HG02798 (cell line): ENCODE data around the gene RANBP3.

Source experiments
- ATAC-seq: cut with Tn5 transposase; IDR thresholded peaks from one replicate; pipeline ENCODE4 v1.9.1; 2021; ENCODE audit warnings: mild to moderate bottlenecking; ENCODE audit not compliant: unreplicated experiment, poor library complexity

The RANBP3 gene

GRCh38 chr19:5954293-5954692, 23.6 kb downstream of the RANBP3 start:
- no peak for ATAC-seq

GRCh38 chr19:5953680-5954213, 24.2 kb downstream of the RANBP3 start:
- ATAC-seq = no peak

- no peak for ATAC-seq
Measured at GRCh38 chr19:5953030-5953589, 24.8 kb downstream of the RANBP3 start.

GRCh38 chr19:5952193-5953029, 25.5 kb downstream of the RANBP3 start:
- ATAC-seq = no peak

GRCh38 chr19:5951338-5951861, 26.5 kb downstream of the RANBP3 start:
- ATAC-seq = no peak

DNA sequence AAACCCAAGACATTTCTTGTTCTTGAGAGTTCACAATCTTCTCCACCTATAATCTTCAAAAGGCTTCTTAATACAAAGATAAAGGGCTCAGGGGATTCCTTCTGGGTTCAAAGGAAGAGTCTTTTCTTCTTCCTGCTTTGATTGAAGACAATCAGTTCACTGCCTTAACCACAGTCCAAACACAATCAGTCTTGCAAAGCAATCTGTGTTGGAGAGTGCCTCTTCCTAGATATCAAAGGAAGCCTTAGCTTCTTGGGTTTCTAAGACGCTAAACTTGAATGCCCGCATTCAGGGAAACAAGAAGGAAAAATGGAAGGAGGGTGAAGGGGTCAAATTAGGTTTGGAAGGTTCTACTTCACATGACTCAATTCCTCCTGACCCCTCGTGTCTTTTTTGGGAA, 27.2 kb downstream of the RANBP3 start:
- no peak for ATAC-seq

- ATAC-seq = no peak
Measured at GRCh38 chr19:5949792-5950305, 28.1 kb downstream of the RANBP3 start.

GRCh38 chr19:5948752-5949564, 29.0 kb downstream of the RANBP3 start:
- no peak for ATAC-seq

GRCh38 chr19:5947435-5947834, 30.5 kb downstream of the RANBP3 start:
- ATAC-seq = no peak

GRCh38 chr19:5943623-5944022, 34.3 kb downstream of the RANBP3 start:
- ATAC-seq = no peak

DNA sequence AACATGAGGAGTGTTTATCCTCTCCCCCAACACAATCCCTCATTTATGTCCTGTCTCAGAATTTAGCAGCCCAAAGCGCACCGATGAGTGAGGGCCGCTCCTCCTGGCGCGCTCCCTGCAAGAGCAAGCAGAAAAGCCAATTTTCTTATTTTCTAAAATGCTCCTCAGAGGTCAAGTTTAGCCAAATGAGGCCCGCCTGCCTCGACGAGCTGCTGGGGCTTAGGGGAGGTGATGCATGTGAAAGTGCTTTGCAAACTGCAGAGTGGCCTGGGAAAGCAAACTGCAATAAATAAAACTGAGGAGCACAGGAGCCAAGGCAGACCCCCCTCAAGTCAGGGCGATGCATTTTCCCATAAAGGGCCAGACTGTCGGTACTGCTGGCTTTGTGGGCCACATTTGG, 34.9 kb downstream of the RANBP3 start:
- ATAC-seq = no peak

GRCh38 chr19:5941673-5942072, 36.3 kb downstream of the RANBP3 start:
- ATAC-seq = no peak

GRCh38 chr19:5940260-5941208, 37.4 kb downstream of the RANBP3 start:
- no peak for ATAC-seq

DNA sequence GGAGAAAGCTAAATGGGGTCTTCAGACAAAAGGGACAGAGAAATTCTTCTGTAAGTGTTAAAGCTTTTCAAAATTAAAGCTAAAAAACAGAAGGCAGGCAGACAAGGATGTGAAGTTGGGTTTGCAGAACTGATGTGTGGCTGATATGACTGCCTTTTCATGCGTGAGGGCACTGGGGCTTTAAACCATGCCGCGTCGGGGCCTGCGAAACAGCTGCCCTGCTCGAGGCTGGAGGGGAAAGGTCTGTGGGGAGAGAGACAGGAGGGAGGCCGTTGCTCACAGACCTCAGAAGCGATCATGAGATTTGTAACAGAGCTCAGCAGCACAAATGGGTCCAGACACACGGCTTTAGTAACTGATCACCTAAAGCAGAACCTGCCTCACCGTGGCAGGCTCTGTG, 40.4 kb downstream of the RANBP3 start:
- ATAC-seq = no peak

DNA sequence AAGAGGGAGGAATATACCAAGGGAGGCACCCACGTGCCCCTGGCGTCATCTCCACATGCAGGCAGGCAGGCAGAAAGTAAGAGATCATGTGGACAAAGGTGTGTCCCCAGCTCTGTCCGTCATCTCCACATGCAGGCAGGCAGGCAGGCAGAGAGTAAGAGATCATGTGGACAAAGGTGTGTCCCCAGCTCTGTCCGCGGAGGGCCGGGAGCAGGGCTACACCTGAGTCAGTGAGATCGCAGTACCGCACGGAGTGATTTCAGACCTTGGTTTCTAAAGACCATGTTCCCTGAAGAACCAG, 41.7 kb downstream of the RANBP3 start:
- ATAC-seq = no peak

- ATAC-seq = no peak
Measured at GRCh38 chr19:5935473-5936291, 42.3 kb downstream of the RANBP3 start.

DNA sequence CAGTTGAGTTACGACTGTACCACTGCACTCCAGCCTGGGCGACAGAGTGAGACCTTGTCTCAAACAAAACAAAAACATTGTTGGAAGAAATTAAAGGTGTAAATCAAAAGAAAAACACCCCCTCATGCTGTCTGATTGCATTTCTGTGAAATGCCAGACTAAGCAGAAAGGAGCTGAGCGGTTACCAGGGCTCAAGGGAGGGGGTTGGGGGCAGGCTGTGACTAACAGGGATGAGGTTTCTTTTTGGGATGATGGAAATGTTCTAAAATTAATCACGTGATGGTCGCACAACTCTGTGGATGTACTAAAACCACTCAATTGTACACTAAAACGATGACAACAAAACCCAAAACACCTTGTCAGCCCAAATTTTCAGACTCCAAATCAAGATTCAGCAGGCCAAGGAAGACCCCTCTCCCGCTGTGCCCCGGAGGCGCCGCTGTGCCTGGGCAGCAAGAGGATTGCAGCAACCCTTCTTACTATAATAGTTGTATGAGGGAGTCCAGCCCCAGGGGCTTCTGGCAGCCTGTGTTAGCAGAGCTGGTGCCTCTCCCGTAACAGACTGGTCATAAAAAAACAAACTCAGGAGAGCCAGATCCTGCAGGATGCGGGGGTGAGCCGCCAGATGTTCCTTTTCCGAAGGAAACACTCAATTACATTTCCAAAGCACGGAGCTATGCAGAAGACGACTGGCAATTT, 43.0 kb downstream of the RANBP3 start:
- ATAC-seq = no peak

GRCh38 chr19:5934069-5934401, 43.9 kb downstream of the RANBP3 start:
- ATAC-seq = no peak
